ENCODE measurements around the gene S100A8.

Gene S100A8

DNA sequence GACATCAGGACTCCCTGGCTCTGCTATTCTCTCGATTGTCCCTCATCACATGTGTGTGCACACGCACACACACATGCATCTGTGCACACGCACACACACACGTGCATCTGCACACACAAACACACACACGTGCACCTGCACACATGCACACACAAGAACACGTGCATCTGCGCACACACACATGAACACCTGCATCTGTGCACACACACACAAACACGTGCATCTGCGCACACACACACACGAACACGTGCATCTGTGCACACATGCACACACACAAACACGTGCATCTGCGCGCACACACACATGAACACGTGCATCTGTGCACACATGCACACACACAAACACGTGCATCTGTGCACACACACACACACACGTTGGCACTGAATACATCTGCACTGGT lies 40.1 kb upstream of the S100A8 start:
- H3K79me2 ChIP-seq = no peaks in the 10 kb centered on the region
- H3K4me1 ChIP-seq = no peaks in the 10 kb centered on the region
- no peaks in the 10 kb centered on the region for H3K9me3 ChIP-seq (ENCODE audit: control insufficient read depth, low read length)
- no peak overlapping the region for H3K4me3 ChIP-seq (ENCODE audit: low read depth, low read length)
- H2AFZ ChIP-seq = no peak overlapping the region
- no peaks in the 10 kb centered on the region for H3K27me3 ChIP-seq (ENCODE audit: control insufficient read depth, insufficient read depth, low read length)
- H3K36me3 ChIP-seq (ENCODE audit: control insufficient read depth, insufficient read depth, low read length) = no peaks in the 10 kb centered on the region
- no peak overlapping the region for H3K27ac ChIP-seq
- H3K9ac ChIP-seq = no peak overlapping the region
- H3K4me2 ChIP-seq (ENCODE audit: low read length) = no peak overlapping the region
- TF ChIP-seq, protein P1, sequence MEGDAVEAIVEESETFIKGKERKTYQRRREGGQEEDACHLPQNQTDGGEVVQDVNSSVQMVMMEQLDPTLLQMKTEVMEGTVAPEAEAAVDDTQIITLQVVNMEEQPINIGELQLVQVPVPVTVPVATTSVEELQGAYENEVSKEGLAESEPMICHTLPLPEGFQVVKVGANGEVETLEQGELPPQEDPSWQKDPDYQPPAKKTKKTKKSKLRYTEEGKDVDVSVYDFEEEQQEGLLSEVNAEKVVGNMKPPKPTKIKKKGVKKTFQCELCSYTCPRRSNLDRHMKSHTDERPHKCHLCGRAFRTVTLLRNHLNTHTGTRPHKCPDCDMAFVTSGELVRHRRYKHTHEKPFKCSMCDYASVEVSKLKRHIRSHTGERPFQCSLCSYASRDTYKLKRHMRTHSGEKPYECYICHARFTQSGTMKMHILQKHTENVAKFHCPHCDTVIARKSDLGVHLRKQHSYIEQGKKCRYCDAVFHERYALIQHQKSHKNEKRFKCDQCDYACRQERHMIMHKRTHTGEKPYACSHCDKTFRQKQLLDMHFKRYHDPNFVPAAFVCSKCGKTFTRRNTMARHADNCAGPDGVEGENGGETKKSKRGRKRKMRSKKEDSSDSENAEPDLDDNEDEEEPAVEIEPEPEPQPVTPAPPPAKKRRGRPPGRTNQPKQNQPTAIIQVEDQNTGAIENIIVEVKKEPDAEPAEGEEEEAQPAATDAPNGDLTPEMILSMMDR (IDR thresholded peaks at IDR 0.05) = no peak

DNA sequence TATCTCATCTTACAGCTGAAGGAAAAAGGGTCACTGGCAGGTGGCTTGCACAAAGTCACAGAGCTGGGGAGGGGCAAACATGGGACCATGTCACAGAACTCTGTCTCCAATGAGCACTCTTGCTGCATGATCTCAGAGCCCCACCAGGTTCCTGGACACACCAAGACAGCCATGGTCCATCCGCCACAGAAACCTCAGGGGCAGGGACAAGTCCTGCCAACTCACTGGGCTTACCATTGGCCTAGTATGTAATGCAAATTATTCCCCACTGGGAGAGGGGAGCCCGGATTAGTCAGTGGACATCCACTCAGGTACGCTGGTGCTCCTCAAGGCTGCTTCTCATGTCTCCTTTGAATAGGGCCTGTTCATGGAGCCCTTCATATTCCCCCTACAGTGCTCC lies 39.7 kb upstream of the S100A8 start:
- no peaks in the 10 kb centered on the region for H3K79me2 ChIP-seq
- H3K27ac ChIP-seq = no peak overlapping the region
- H3K4me2 ChIP-seq (ENCODE audit: low read length) = no peak overlapping the region
- H3K9ac ChIP-seq = no peak overlapping the region
- H3K4me3 ChIP-seq (ENCODE audit: low read depth, low read length) = no peak overlapping the region
- H3K9me3 ChIP-seq (ENCODE audit: control insufficient read depth, low read length) = no peaks in the 10 kb centered on the region
- H3K27me3 ChIP-seq (ENCODE audit: control insufficient read depth, insufficient read depth, low read length) = no peaks in the 10 kb centered on the region
- no peaks in the 10 kb centered on the region for H3K4me1 ChIP-seq
- no peak overlapping the region for H2AFZ ChIP-seq
- H3K36me3 ChIP-seq (ENCODE audit: control insufficient read depth, insufficient read depth, low read length) = no peaks in the 10 kb centered on the region
- TF ChIP-seq, protein P1 (IDR thresholded peaks at IDR 0.05) = no peak

DNA sequence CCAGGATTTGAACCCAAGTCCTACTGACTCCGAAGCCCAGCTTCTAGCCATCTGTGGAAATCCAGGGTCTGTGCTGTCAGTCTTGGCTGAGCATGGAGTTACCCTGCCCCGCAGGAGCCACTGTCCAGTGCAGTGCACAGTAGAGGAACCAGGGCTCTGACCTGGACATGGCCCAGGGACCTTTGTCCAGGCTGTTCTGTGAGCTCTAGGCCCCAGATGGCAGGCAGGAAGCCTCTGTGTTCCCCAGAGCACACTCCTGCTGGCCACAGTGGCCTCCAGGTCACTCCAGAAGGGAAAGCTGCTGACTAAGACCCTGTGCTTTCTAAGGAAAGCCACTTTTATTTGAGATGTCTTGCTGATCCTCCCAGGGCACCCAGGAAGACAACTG lies 39.3 kb upstream of the S100A8 start:
- no peak overlapping the region for H3K9ac ChIP-seq
- no peaks in the 10 kb centered on the region for H3K4me1 ChIP-seq
- H3K4me3 ChIP-seq (ENCODE audit: low read depth, low read length) = no peak overlapping the region
- no peaks in the 10 kb centered on the region for H3K9me3 ChIP-seq (ENCODE audit: control insufficient read depth, low read length)
- H3K27me3 ChIP-seq (ENCODE audit: control insufficient read depth, insufficient read depth, low read length) = no peaks in the 10 kb centered on the region
- no peaks in the 10 kb centered on the region for H3K36me3 ChIP-seq (ENCODE audit: control insufficient read depth, insufficient read depth, low read length)
- H2AFZ ChIP-seq = no peak overlapping the region
- H3K4me2 ChIP-seq (ENCODE audit: low read length) = no peak overlapping the region
- H3K27ac ChIP-seq = no peak overlapping the region
- H3K79me2 ChIP-seq = no peaks in the 10 kb centered on the region
- TF ChIP-seq, protein P1 (IDR thresholded peaks at IDR 0.05) = no peak

DNA sequence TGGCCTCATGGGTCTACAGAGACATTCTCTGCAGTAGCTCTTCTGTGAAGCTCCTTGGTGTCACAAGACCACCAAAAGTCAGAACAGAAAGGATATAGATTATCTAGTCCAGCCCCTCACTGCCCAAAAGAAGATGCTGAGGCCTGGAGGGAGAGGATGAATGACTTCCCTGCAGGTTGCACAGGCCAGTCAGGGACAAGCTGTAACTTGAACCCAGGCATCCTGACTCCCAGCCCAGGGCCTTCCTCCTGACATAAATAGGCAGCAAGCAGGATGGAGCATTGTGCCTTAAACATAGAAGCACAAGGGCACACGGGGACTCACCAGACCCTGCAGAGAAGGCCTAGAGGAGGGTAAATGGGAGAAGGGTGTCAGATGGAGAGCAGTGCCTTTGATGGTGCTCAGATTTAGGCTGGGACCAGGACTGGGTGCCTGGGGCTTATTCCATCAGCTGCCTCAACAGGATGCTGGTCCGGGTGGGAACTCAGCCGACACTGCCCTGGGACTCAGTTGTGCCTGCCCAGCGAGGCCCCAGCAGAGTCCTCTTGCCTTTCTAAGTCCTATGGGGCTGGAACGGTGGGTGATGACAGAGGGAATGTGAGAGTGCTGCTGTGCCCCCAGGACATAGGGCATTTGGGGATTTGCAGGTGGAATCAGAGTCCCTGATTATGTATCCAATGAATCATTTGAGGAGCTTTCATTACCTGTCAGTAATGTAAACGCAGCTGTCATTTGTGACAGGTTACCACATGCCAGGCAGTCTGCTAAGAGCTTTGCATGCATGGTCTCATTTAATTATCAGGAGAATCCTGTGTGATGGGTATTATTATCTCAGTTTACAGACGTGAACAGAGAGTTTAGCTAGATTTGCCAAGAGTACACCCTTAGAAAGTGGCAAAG lies 38.6 kb upstream of the S100A8 start:
- Histone ChIP-seq H3K27me3 (ENCODE audit: control insufficient read depth, insufficient read depth, low read length) (no peaks in the 10 kb centered on the region), H3K9ac (no peak overlapping the region), H3K27ac (no peak overlapping the region), H3K79me2 (no peaks in the 10 kb centered on the region), H3K4me2 (ENCODE audit: low read length) (no peak overlapping the region), H3K9me3 (ENCODE audit: control insufficient read depth, low read length) (no peaks in the 10 kb centered on the region), H3K4me3 (ENCODE audit: low read depth, low read length) (no peak overlapping the region), H3K4me1 (no peaks in the 10 kb centered on the region), H3K36me3 (ENCODE audit: control insufficient read depth, insufficient read depth, low read length) (no peaks in the 10 kb centered on the region), H2AFZ (no peak overlapping the region)
- TF ChIP-seq, protein P1 (IDR thresholded peaks at IDR 0.05) = no peak

DNA sequence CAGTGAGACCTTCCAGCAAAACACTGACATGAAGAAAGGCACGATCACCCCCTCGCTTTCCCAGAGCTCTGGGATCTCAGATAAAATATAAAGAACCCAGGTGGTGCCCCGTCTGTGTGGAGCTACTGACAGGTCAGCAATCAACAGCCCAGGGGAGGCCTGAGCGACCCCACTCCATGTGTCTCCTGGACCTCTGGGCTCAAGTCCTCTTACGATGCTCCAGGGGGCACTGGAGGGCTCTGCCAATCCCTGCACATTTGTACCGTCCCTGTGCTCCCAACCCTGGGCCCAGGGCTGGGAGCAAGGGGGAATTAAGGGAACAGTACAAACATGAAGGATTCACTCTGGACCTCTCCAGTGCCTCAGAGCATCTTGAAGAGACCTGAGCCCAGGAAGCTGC lies 37.9 kb upstream of the S100A8 start:
- Histone ChIP-seq H3K4me3 (ENCODE audit: low read depth, low read length) (no peak overlapping the region), H3K9me3 (ENCODE audit: control insufficient read depth, low read length) (no peaks in the 10 kb centered on the region), H3K9ac (no peak overlapping the region), H3K27ac (no peak overlapping the region), H3K79me2 (no peaks in the 10 kb centered on the region), H2AFZ (no peak overlapping the region), H3K4me1 (no peaks in the 10 kb centered on the region), H3K27me3 (ENCODE audit: control insufficient read depth, insufficient read depth, low read length) (no peaks in the 10 kb centered on the region), H3K36me3 (ENCODE audit: control insufficient read depth, insufficient read depth, low read length) (no peaks in the 10 kb centered on the region), H3K4me2 (ENCODE audit: low read length) (no peak overlapping the region)
- TF ChIP-seq, protein P1 (IDR thresholded peaks at IDR 0.05) = no peak

All from parathyroid adenoma (tissue), 2 donors.